Measurements from ENCODE around the gene RGS5.

The RGS5 gene

GRCh38 chr1:163124812-163125211 is 77.9 kb downstream of the RGS5 start (continued):
- TF ChIP-seq TOX (CRISPR knock-in tag; IDR thresholded peaks at IDR 0.05; ENCODE audit: borderline replicate concordance): no peak
- no peak for TF ChIP-seq CREB5 (CRISPR knock-in tag; IDR thresholded peaks at IDR 0.05; ENCODE audit: low read depth)
- TF ChIP-seq SNAI2 (CRISPR knock-in tag; IDR thresholded peaks at IDR 0.05): no peak
- TF ChIP-seq BACH2 (CRISPR knock-in tag; IDR thresholded peaks at IDR 0.05; ENCODE audit: borderline replicate concordance): no peak
- TF ChIP-seq POU6F1 (CRISPR knock-in tag; IDR thresholded peaks at IDR 0.05; ENCODE audit: borderline replicate concordance, low read depth): no peak

- no peak for TF ChIP-seq TCF4 (CRISPR knock-in tag; IDR thresholded peaks at IDR 0.05; ENCODE audit: borderline replicate concordance)
- no peak for TF ChIP-seq SNAI2 (CRISPR knock-in tag; IDR thresholded peaks at IDR 0.05)
- no peak for TF ChIP-seq POU6F1 (CRISPR knock-in tag; IDR thresholded peaks at IDR 0.05; ENCODE audit: borderline replicate concordance, low read depth)
- no peak for TF ChIP-seq ISL1 (CRISPR knock-in tag; IDR thresholded peaks at IDR 0.05)
- TF ChIP-seq PPARA (CRISPR knock-in tag; IDR thresholded peaks at IDR 0.05; ENCODE audit: borderline replicate concordance): no peak
- TF ChIP-seq ZNF8 (CRISPR knock-in tag; IDR thresholded peaks at IDR 0.05): no peak
- ATAC-seq: no peak
Observed at GRCh38 chr1:163120372-163120771, 82.3 kb downstream of the RGS5 start.

- TF ChIP-seq ZNF8 (CRISPR knock-in tag; IDR thresholded peaks at IDR 0.05) (no peak), TSHZ2 (CRISPR knock-in tag; IDR thresholded peaks at IDR 0.05) (peak; percentile 44; the same call in 1 of the 2 replicates), TCF4 (CRISPR knock-in tag; IDR thresholded peaks at IDR 0.05; ENCODE audit: borderline replicate concordance) (peak; percentile 86; the same call in 1 of the 2 replicates), ISL1 (CRISPR knock-in tag; IDR thresholded peaks at IDR 0.05) (no peak), ZFP3 (CRISPR knock-in tag; IDR thresholded peaks at IDR 0.05) (no peak), GLIS3 (CRISPR knock-in tag; IDR thresholded peaks at IDR 0.05) (no peak)
- no peak for ATAC-seq
Observed at GRCh38 chr1:163119707-163120106, 83.0 kb downstream of the RGS5 start.

GRCh38 chr1:163115887-163116286 is 86.8 kb downstream of the RGS5 start:
- no peak for TF ChIP-seq PPARA (CRISPR knock-in tag; IDR thresholded peaks at IDR 0.05; ENCODE audit: borderline replicate concordance)
- no peak for TF ChIP-seq ZNF8 (CRISPR knock-in tag; IDR thresholded peaks at IDR 0.05)
- no peak for TF ChIP-seq BACH2 (CRISPR knock-in tag; IDR thresholded peaks at IDR 0.05; ENCODE audit: borderline replicate concordance)
- no peak for TF ChIP-seq ARNTL (CRISPR knock-in tag; IDR thresholded peaks at IDR 0.05; ENCODE audit: borderline replicate concordance, low read depth)
- no peak for TF ChIP-seq GLIS3 (CRISPR knock-in tag; IDR thresholded peaks at IDR 0.05)
- TF ChIP-seq ZC3H10 (CRISPR knock-in tag; IDR thresholded peaks at IDR 0.05): no peak
- ATAC-seq: no peak; the same call in 2 of the 3 replicates

GRCh38 chr1:163107655-163108054 is 95.1 kb downstream of the RGS5 start:
- no peak for TF ChIP-seq ARNTL (CRISPR knock-in tag; IDR thresholded peaks at IDR 0.05; ENCODE audit: borderline replicate concordance, low read depth)
- TF ChIP-seq ZNF8 (CRISPR knock-in tag; IDR thresholded peaks at IDR 0.05): peak; percentile 90

GRCh38 chr1:163106364-163106987 is 96.2 kb downstream of the RGS5 start:
- ATAC-seq: no peak
- TF ChIP-seq ZNF565 (CRISPR knock-in tag; conservative IDR thresholded peaks at IDR 0.05; ENCODE audit: low read depth): no peak
- no peak for TF ChIP-seq OSR1 (CRISPR knock-in tag; IDR thresholded peaks at IDR 0.05)
- no peak for TF ChIP-seq CREB5 (CRISPR knock-in tag; IDR thresholded peaks at IDR 0.05; ENCODE audit: low read depth)
- TF ChIP-seq ZNF70 (CRISPR knock-in tag; IDR thresholded peaks at IDR 0.05): no peak
- TF ChIP-seq ZFP30 (CRISPR knock-in tag; IDR thresholded peaks at IDR 0.05): no peak
- TF ChIP-seq PPARA (CRISPR knock-in tag; IDR thresholded peaks at IDR 0.05; ENCODE audit: borderline replicate concordance): no peak
- no peak for TF ChIP-seq TCF4 (CRISPR knock-in tag; IDR thresholded peaks at IDR 0.05; ENCODE audit: borderline replicate concordance)
- no peak for TF ChIP-seq PATZ1 (CRISPR knock-in tag; IDR thresholded peaks at IDR 0.05; ENCODE audit: borderline replicate concordance)
- no peak for TF ChIP-seq ZFP3 (CRISPR knock-in tag; IDR thresholded peaks at IDR 0.05)
- no peak for TF ChIP-seq SNAI2 (CRISPR knock-in tag; IDR thresholded peaks at IDR 0.05)
- no peak for TF ChIP-seq ESRRG (CRISPR knock-in tag; IDR thresholded peaks at IDR 0.05)

More at GRCh38 chr1:163107655-163108054, 95.1 kb downstream of the RGS5 start:
- ATAC-seq: no peak

Data from SK-N-SH treated with all-trans-retinoic acid at 6 μM for 48 hours (cell line).